Endothelial cell of umbilical vein (primary cell): Measurements from ENCODE around the gene MAPK8IP2. TPM values are rescaled to one million over a fixed set of nuclear protein-coding genes. Genes with fewer than 3 reads are reported as not detected.
"Not testable (repeated sequence)": the region's sequence is repeated elsewhere in the genome, so short reads cannot be mapped to it uniquely, and the experiment has no call there.

ENCODE experiments used
- BruUV-seq: library from RNA; stranded (reverse); fragments of 400-500 nt; replicated peaks from 2 replicates; lab custom pipeline; 2021; lab: Mats Ljungman, UMichigan
- CTCF ChIA-PET: fragments of 300-600, 350-600 bp; sonication (Branson Sonifier 250); formaldehyde crosslinking; loops from one replicate; lab custom pipeline; 2021; ENCODE audit warnings: antibody characterized with exemption, inconsistent platforms; lab: Charles Lee
- POLR2A ChIA-PET: fragments of 300-600, 350-600 bp; sonication (Branson Sonifier 250); formaldehyde crosslinking; loops from one replicate; lab custom pipeline; 2021; ENCODE audit warnings: antibody characterized with exemption, inconsistent platforms; lab: Charles Lee
- DNase-seq: peaks from one replicate; pipeline ENCODE4 v3.0.0-alpha.2; 2011; ENCODE audit warnings: low read depth, low spot score
- FAIRE-seq: peaks from 2 replicates; lab custom pipeline; 2011; peaks lifted over from hg19 to GRCh38; lab: Jason Lieb, UNC
- H2AFZ ChIP-seq: 2 replicates; pipeline ENCODE4 v1.6.0; 2012; ENCODE audit warnings: low read depth, low read length, control low read depth, inconsistent platforms
- H3K27ac ChIP-seq: 2 replicates; pipeline ENCODE4 v1.5.1; 2011; ENCODE audit warnings: low read depth, mild to moderate bottlenecking, control low read depth, low read length, moderate library complexity; ENCODE audit not compliant: insufficient read depth
- H3K27me3 ChIP-seq, 2 experiments: 2 replicates each; pipeline versions ENCODE4 v1.6.0 to v1.6.1; 2011; ENCODE audit warnings: low read length in 2 of 2, mixed read lengths in 1 of 2; ENCODE audit not compliant: control insufficient read depth in 2 of 2, insufficient read depth in 2 of 2
- H3K36me3 ChIP-seq, 2 experiments: 2 replicates in 1 of 2; 3 replicates in 1 of 2; pipeline ENCODE4 v1.5.1; 2011; ENCODE audit warnings: low read length in 2 of 2, mild to moderate bottlenecking in 1 of 2, moderate library complexity in 1 of 2; ENCODE audit not compliant: control insufficient read depth in 2 of 2, insufficient read depth in 2 of 2; ENCODE audit errors: extremely low read depth in 1 of 2
- H3K4me1 ChIP-seq: 3 replicates; pipeline ENCODE4 v1.5.1; 2011; ENCODE audit warnings: mild to moderate bottlenecking, low read length; ENCODE audit not compliant: control insufficient read depth, insufficient read depth; ENCODE audit errors: extremely low read depth
- H3K4me2 ChIP-seq: 2 replicates; pipeline ENCODE4 v1.6.1; 2011; ENCODE audit warnings: low read length, control low read depth, mixed read lengths; ENCODE audit not compliant: insufficient read depth
- H3K4me3 ChIP-seq, 3 experiments: fragments of 200-600 bp in 1 of 3; sonication (generic), shearing (Covaris generic) in 1 of 3; replicated peaks in 1 of 3; 2 replicates each; pipeline ENCODE4 v1.5.1; 2011 to 2016; ENCODE audit warnings: control low read depth in 3 of 3, low read length in 3 of 3, mild to moderate bottlenecking in 2 of 3, inconsistent platforms in 1 of 3, low read depth in 1 of 3, moderate library complexity in 1 of 3; ENCODE audit not compliant: insufficient read depth in 1 of 3
- H3K79me2 ChIP-seq: 2 replicates; pipeline ENCODE4 v1.6.0; 2012; ENCODE audit warnings: low read length, inconsistent platforms; ENCODE audit not compliant: control insufficient read depth, insufficient read depth
- H3K9ac ChIP-seq: replicated peaks from 2 replicates; pipeline ENCODE3; 2011; ENCODE audit warnings: low read length, control low read depth; ENCODE audit not compliant: insufficient read depth; ENCODE audit errors: extremely low read depth
- H3K9me1 ChIP-seq: replicated peaks from 3 replicates; pipeline ENCODE4 v1.6.0; 2011; ENCODE audit warnings: mild to moderate bottlenecking, low read length; ENCODE audit not compliant: control insufficient read depth, insufficient read depth; ENCODE audit errors: extremely low read depth
- H3K9me3 ChIP-seq: replicated peaks from 2 replicates; pipeline ENCODE4 v1.5.1; 2012; ENCODE audit warnings: low read length, inconsistent platforms; ENCODE audit not compliant: control insufficient read depth, insufficient read depth
- H4K20me1 ChIP-seq: replicated peaks from 2 replicates; pipeline ENCODE3; 2011; ENCODE audit warnings: mild to moderate bottlenecking, low read length; ENCODE audit not compliant: control insufficient read depth, insufficient read depth; ENCODE audit errors: extremely low read depth
- CTCF ChIP-seq, 2 donors: IDR thresholded peaks; 1 replicate in 1 of 2; 2 replicates in 1 of 2; pipeline ENCODE4 v1.5.1; 2011; ENCODE audit warnings: low read length in 2 of 2, mild to moderate bottlenecking in 2 of 2, moderate library complexity in 2 of 2, control low read depth in 1 of 2, inconsistent platforms in 1 of 2, low read depth in 1 of 2; ENCODE audit not compliant: insufficient read depth in 1 of 2; ENCODE audit errors: extremely low read depth in 1 of 2
- EZH2 ChIP-seq: IDR thresholded peaks from 2 replicates; pipeline ENCODE4 v1.6.1; 2012; ENCODE audit warnings: borderline replicate concordance, low read depth, mild to moderate bottlenecking, moderate library complexity, low read length, inconsistent platforms; ENCODE audit not compliant: severe bottlenecking
- FOS ChIP-seq: IDR thresholded peaks from 2 replicates; pipeline ENCODE4 v1.6.1; 2011; ENCODE audit warnings: mild to moderate bottlenecking, low read length, moderate library complexity, borderline replicate concordance; ENCODE audit not compliant: insufficient read depth
- GATA2 ChIP-seq: IDR thresholded peaks from 2 replicates; pipeline ENCODE4 v1.7.0; 2011; ENCODE audit warnings: low read depth, mild to moderate bottlenecking, moderate library complexity, mixed read lengths, low read length; ENCODE audit not compliant: insufficient read length, insufficient read depth
- JUN ChIP-seq: IDR thresholded peaks from 2 replicates; pipeline ENCODE4 v1.6.1; 2011; ENCODE audit warnings: borderline replicate concordance, low read depth; ENCODE audit not compliant: insufficient read length, insufficient read depth
- MAX ChIP-seq: IDR thresholded peaks from 2 replicates; pipeline ENCODE4 v1.6.1; 2011; ENCODE audit not compliant: insufficient read depth, insufficient read length
- MYC ChIP-seq: IDR thresholded peaks from one replicate; pipeline ENCODE4 v1.6.1; 2011; ENCODE audit warnings: mild to moderate bottlenecking, low read depth, low read length
- POLR2A ChIP-seq: IDR thresholded peaks from 2 replicates; pipeline ENCODE4 v1.6.1; 2012; ENCODE audit warnings: low read depth, mild to moderate bottlenecking, control low read depth, low read length
- POLR2AphosphoS5 ChIP-seq: IDR thresholded peaks from 2 replicates; pipeline ENCODE4 v1.6.1; 2012; ENCODE audit warnings: low read depth, mild to moderate bottlenecking, control low read depth, low read length, moderate library complexity; ENCODE audit not compliant: insufficient read depth
- dilution Hi-C: fragments of 300-500 bp; cut with MboI; formaldehyde crosslinking; loops from one replicate; pipeline ENCODE4 v1.15.0; 2019; ENCODE audit warnings: low sequenced_read_pairs; ENCODE audit not compliant: extremely low pct_ligation_motif_present
- intact Hi-C: fragments of 100-400 bp; cut with micrococcal nuclease; formaldehyde crosslinking; loops from one replicate; pipeline ENCODE4 v1.10.0; 2022
- polyA plus RNA-seq, 4 experiments: library from polyadenylated mRNA; depleted of rRNA in 3 of 4; stranded (reverse) in 3 of 4; unstranded in 1 of 4; fragments of >200 nt; gene quantifications; 2 replicates each; pipeline versions ENCODE4 v1.2.1 to v1.2.3, GENCODE V29; 2011 to 2012; ENCODE audit warnings: missing spikeins in 1 of 4
- total RNA-seq: library from RNA; stranded (reverse); gene quantifications from 2 replicates; pipeline ENCODE4 v1.2.3, GENCODE V29; 2021

The MAPK8IP2 gene
- total and polyA plus RNA-seq, 2 donors (not counting 3 experiments of a cell fraction or from before 2014, with no cell fraction given), result 0.21 to 0.31 TPM

DNA sequence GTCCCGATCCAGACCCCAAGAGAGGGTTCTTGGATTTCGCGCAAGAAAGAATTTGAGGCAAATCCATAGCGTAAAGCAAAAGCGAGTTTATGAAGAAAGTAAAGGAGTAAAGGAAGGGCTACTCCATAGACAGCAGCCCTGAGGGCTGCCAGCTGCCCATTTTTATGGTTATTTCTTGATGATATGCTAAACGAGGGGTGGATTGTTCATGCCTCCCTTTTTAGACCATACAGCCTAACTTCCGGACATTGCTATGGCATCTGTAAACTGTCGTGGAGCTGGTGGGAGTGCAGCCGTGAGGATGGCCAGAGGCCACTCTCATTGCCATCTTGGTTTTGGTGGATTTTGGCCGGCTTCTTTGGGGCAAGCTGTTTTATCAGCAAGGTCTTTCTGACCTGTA lies 52.7 kb downstream of the MAPK8IP2 start:
- Histone ChIP-seq H3K4me2 (no peak overlapping the region), H3K27me3 (no peaks in the 10 kb centered on the region), H3K9me1 (no peaks in the 10 kb centered on the region), H3K36me3 (no peaks in the 10 kb centered on the region), H3K9ac (no peak overlapping the region), H2AFZ (no peak overlapping the region), H4K20me1 (no peaks in the 10 kb centered on the region), H3K79me2 (no peaks in the 10 kb centered on the region), H3K27ac (no peak overlapping the region), H3K4me1 (peaks cover 29% of the 10 kb centered on the region), H3K4me3 (no peak overlapping the region), H3K9me3 (no peaks in the 10 kb centered on the region)
- dilution Hi-C loops (no loop called here), intact Hi-C loops (no loop called here)
- no TSS peak for BruUV-seq
- ChIA-PET POLR2A (no interaction called here), CTCF (interaction anchor here (1.5 to 4.1 kb wide), 2 partner anchors 12 to 15 kb away, joined by 3 to 20 read pairs; no protein-coding TSS in a partner anchor)
- FAIRE-seq (no peak), DNase-seq (no peak)
- no peak for TF ChIP-seq POLR2A
- no peak for TF ChIP-seq CTCF (IDR thresholded peaks at IDR 0.05; ENCODE audit: extremely low read depth in 1 of 2, insufficient read depth in 1 of 2, low read depth in 1 of 2, low read length in 2 of 2)
- no peak for TF ChIP-seq MAX
- no peak for TF ChIP-seq MYC
- TF ChIP-seq EZH2, result no peak
- no peak for TF ChIP-seq POLR2AphosphoS5
- no peak for TF ChIP-seq JUN
- TF ChIP-seq FOS, result no peak
- TF ChIP-seq GATA2, result no peak

DNA sequence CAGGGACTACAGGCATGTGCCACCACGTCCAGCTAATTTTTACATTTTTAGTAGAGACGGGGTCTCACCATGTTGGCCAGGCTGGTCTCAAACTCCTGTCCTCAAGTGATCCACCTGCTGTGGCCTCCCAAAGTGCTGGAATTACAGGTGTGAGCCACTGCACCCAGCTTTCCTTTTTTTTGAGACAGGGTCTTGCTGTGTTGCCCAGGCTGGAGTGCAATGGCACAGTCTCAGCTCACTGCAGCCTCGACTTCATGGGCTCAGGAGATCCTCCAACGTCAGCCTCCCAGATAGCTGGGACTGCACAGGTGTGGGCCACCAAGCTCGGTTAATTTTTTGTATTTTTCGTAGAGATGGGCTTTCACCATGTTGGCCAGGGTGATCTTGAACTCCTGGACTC lies 54.1 kb downstream of the MAPK8IP2 start:
- H3K9ac ChIP-seq, H3K79me2 ChIP-seq, H3K9me1 ChIP-seq, FAIRE-seq, H3K4me3 ChIP-seq, H4K20me1 ChIP-seq, DNase-seq, intact Hi-C loops, H3K27ac ChIP-seq, H3K36me3 ChIP-seq, H3K9me3 ChIP-seq, BruUV-seq, H3K4me2 ChIP-seq, dilution Hi-C loops, H3K27me3 ChIP-seq, POLR2A ChIA-PET, H2AFZ ChIP-seq: not testable (repeated sequence)
- CTCF ChIA-PET, result interaction anchor here (1.2 to 4.1 kb wide), 3 partner anchors 9 to 14 kb away, joined by 3 to 20 read pairs (median 3); no protein-coding TSS in a partner anchor
- peaks cover 29% of the 10 kb centered on the region for H3K4me1 ChIP-seq
